ENCODE data around the gene PTMS.

PTMS gene

DNA sequence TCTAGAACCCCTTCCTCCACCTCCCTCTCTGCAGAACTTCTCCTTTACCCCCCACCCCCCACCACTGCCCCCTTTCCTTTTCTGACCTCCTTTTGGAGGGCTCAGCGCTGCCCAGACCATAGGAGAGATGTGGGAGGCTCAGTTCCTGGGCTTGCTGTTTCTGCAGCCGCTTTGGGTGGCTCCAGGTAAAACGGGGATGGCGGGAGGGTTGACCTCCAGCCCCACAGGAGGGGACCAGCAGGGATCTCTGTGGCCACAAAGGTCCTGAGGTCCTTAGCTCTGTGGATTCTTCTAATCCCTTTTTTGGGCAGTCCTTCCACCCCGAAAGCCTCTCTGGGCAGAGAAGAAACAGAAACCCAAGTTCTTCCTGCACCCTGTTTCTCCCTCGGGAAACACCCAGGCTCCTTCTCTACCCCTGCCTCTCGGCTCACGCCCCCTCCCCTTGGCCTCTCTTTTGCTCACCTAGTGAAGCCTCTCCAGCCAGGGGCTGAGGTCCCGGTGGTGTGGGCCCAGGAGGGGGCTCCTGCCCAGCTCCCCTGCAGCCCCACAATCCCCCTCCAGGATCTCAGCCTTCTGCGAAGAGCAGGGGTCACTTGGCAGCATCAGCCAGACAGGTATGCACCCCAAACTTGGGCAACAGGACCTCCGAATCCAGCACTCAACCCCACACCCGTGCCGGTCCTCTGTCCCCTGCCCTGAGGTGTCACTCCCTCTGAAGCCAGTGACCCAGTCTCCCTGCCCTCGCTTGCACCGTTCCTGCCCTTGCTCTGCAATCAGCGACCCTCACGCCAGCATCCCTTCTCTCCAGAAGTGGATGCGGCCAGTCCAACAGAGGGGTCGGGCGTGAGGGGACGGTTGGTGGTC lies 6.8 kb downstream of the PTMS start:
- no peak for DNase-seq

DNA sequence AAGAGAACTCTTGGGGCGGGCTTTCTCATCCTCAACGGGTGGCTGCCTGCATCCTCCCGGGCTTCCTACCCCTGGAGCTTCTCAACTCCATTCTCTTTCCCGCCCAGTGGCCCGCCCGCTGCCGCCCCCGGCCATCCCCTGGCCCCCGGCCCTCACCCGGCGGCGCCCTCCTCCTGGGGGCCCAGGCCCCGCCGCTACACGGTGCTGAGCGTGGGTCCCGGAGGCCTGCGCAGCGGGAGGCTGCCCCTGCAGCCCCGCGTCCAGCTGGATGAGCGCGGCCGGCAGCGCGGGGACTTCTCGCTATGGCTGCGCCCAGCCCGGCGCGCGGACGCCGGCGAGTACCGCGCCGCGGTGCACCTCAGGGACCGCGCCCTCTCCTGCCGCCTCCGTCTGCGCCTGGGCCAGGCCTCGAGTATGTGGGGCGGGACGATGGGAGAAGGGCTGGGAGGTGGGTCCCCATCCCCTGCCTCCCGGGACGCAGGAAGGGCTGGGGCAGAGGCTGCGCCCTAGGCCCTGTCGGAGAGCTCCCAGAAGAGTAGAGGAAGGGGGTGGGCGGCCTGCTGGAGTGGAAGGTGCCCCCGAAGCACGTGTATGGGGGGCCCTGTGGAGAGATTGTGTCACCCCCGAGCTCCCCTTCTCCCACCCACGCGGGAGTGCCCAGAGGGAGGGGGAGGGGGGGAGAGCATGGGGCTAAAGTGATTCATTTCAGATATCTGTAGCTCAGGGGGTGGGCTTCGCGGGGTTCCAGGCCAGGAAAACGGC lies 7.6 kb downstream of the PTMS start:
- no peak for DNase-seq

DNA sequence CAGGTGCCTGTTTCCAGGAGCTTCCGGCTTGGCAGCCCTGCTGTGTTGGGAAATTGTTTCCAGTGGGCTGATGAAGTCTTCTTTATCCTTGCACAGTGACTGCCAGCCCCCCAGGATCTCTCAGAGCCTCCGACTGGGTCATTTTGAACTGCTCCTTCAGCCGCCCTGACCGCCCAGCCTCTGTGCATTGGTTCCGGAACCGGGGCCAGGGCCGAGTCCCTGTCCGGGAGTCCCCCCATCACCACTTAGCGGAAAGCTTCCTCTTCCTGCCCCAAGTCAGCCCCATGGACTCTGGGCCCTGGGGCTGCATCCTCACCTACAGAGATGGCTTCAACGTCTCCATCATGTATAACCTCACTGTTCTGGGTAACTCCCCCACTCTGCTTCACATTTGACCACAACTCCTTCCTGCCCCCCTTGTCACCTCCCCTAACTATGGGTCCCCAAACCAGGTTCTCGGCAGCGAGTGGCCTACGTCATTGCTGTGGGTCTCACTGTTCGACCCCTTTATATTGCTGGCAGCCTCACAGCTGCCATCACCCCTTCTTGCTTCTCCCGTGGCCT lies 8.4 kb downstream of the PTMS start:
- DNase-seq, result no peak

DNA sequence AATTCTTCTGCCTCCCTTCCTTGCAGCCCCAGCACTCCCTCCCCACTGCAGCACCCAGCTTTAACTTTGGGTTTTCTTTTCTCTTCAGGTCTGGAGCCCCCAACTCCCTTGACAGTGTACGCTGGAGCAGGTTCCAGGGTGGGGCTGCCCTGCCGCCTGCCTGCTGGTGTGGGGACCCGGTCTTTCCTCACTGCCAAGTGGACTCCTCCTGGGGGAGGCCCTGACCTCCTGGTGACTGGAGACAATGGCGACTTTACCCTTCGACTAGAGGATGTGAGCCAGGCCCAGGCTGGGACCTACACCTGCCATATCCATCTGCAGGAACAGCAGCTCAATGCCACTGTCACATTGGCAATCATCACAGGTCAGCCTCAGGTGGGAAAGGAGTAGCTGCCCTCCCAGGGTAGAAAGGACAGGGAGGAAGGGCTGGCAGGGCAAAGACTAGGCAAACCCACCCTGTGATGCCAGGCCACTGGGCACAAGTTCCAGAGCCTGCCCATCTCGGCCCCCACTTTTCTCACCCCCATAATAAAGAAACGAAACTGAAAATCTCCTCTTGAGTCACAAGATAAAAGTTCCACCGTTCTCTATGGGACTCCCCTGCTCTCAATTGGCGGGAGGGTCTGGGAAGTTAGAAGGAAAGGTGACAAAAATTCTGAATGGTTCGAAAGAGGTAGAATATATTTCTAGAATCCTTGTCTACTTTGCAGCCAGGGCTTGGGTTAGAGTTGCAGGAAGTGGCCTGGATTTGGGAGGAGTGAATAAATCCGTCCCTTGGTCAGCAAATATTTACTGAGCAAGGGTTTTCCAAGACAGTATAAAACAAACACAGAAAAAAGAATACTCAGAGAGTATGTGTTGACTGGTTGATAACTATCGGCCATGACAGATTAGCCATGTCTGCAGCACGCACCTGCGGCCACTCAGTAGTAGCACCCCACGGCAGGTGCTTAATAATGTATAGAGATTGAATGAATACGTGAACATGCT lies 9.3 kb downstream of the PTMS start:
- DNase-seq, result no peak

DNA sequence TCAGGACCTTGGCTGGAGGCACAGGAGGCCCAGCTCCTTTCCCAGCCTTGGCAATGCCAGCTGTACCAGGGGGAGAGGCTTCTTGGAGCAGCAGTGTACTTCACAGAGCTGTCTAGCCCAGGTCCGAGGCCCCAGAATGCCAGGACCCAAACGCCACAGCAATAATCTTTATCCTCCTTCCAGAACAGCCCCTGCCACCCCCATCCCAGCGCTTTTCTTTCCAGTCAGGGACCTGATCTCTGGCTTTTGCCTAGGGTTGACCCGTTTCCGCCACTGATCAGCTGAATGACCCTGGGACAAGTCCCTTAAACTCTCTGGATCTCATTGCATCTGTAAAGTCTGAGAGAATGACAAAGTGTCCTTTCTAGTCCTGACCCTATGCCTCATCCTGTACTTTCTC lies 11.2 kb downstream of the PTMS start:
- no peak for DNase-seq

DNA sequence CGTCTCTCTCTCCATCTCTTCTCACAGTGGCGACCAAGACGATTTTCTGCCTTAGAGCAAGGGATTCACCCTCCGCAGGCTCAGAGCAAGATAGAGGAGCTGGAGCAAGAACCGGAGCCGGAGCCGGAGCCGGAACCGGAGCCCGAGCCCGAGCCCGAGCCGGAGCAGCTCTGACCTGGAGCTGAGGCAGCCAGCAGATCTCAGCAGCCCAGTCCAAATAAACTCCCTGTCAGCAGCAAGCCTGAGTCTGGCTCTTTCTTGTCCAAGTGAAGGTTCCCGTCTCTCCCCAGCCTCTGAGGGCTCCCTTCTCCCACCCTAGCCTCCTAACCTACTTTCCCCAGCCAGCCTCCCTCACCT lies 12.0 kb downstream of the PTMS start:
- no peak for DNase-seq

DNA sequence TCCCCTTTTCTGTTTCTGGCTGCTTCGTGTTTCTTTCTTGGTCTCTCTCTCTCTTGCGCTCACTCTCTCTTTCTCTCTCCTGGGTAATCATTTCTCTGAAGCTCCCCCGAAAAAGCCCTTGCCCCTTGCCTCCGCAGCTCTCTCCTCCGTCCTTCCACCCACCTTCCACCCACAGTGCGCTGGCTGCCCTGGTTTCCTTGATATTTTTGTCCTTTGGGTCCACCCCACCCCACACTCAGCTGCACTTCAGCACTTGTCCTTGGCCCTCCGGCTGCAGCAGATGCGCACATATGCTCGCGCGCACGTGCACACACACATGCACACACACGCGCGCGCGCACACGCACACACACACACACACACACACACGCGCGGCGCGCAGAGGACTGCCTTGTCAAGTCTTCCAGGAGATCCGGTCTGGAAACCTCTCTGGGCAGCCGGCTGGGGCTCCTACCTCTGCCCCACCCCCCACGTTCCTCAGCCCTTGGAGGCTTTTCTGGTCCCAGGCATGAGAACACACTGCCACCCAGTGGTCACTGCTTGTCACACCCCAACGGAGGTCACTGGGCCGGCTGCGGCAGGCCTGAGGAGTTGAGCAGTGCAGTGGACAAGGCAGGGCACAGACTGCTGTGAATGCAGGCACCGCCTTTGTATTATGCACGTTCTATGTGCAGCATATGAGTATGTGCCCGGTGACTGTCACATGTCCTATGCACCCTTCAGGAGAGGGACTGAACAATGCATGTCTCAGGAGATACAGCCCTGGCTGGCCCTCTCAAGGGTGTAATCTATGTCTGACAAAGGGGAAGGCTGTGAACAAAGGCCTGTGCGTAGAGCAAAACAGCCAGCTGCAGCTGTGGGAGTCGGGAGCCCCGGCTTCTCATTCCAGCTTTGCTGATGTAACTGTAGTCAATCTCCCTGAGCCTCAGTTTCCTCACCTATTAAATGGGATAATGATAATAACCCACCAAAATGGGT lies 12.7 kb downstream of the PTMS start:
- peak; percentile 86 for DNase-seq

DNA sequence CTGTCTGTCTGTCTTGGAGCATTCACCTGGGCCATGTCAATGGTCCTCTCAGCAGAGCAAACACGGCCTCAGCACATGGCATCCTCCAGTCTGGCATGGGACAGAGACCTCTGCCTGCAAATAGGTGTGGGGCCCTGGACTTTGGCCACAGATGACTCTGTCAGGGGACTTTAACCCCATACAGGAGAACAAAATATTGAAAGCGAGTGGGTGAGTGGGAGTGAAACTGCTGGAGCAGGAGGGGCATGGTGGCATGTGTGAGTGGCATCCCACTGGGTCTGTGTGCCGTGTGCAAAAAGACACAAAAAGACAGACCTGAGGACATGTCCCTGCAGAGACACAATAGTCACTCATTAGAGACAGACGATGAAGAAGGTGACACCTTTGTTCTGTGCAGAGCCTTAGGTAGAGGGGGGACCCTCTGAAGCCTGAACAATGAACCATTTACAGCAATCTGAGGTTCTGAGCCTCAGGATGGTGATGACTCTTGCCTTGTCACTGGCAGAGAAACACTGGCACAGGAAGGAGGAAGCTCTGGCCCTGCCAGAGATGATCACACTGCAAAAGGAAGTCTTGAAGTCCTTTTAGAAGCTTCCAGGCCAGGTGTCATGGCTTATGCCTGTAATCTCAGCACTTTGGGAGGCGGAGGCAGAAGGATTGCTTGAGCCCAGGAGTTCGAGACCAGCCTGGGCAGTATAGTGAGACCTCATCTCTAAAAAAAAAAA lies 13.7 kb downstream of the PTMS start:
- no peak for DNase-seq

DNA sequence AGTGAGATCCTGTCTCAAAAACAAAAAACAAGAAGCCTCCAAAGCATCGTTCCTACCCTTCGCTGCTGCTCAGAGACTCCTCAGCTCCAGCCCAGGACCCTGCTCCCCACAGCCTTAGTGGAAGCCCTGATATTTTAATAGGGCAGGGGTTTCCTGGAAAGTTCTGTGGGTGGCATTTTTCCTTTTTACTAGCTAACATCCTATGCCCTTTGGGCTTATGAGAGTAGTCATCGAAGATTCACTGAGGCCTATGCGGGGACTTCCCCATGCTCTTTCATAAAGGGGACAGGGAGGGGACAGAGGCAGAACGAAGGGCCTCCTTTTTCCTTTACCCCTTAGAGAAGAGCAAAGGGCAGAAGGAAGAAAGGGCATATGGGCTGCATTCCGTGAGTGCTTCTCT lies 14.4 kb downstream of the PTMS start:
- DNase-seq, result no peak

DNA sequence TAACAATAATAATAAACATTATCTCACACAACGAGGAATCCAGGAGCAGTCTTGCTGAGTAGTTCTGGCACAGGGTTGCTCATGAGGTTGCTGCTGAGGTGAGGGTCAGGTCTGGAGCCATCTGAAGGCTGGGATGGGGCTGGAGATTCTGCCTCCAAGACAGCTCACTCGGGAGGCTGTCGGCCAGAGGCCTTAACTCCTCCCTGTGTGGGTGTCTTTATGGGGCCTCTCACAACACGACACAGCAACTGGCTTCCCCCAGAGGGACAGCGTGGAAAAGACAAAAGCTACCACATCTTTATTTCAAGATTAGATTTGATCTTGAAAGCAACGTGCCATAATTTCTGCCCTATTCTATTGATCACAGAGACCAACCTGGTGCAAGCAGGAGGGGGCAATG lies 16.0 kb downstream of the PTMS start:
- no peak for DNase-seq

DNA sequence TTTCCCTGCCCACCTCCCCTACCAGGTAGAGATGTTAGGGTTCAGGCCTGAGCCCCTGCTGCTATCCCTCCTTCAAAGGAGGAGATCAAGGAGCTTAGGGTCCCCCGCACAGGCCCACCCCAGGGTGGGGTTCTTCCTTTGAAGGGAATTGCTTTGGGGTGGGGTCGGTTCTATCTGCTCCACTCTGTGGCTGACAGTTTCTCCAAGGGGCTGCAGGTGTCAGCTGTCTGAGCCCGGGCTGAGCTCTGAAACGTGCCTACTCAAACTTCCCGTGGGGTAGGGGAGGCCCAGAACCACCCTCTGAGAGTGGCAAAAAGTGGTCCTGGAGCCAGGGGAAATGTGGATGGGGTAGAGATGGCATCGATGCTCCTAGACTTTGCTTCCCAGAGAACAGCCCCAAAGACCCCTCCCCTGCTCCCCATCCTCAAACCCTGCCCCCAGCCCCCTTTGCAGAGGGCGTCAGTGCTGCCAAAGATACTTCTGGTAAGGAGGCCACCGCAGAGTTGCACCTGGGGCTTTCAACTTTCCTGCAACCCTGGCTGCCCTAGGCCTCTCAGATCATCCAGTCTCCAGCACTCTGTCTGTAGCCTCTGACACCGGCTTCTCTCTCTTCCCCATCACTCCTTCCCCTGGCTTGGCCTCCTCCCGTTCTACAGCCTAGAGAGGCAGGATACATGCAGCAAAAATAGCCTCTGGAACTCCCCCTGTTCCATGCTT lies 16.8 kb downstream of the PTMS start:
- no peak for DNase-seq

DNA sequence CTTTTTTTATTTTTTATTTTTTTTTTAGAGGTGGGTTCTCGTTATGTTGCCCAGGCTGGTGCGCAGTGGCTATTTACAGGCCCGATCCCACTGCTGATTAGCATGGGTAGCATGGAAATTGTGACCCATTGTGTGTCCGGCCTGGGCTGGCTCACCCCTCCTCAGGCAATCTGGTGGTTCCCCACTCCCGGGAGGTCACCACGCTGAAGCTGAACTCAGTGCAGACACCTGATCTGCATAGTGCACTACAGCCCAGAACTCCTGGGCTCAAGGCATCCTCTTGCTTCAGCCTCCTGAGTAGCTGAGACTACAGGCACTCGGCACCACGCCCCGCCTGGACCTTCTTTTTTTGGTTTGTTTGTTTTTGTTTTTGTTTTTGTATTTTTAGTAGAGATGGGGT lies 17.7 kb downstream of the PTMS start:
- DNase-seq, result no peak

DNA sequence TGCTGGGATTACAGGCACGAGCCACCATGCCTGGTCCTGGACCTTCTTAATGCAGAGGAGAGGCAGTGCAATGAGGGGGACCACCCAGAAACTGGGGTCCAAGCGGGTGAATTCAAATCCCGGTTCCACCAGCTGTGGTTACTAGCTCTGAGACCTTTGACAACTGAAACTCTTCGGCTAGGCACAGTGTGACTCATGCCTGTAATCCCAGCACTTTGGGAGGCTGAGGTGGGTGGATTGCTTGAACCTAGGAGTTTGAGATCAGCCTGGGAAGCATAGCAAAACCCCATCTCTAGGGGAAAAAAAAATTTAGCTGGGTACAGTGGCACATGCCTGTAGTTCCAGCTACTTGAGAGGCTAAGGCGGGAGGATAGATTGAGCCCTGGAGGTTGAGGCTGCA lies 18.1 kb downstream of the PTMS start:
- no peak for DNase-seq

DNA sequence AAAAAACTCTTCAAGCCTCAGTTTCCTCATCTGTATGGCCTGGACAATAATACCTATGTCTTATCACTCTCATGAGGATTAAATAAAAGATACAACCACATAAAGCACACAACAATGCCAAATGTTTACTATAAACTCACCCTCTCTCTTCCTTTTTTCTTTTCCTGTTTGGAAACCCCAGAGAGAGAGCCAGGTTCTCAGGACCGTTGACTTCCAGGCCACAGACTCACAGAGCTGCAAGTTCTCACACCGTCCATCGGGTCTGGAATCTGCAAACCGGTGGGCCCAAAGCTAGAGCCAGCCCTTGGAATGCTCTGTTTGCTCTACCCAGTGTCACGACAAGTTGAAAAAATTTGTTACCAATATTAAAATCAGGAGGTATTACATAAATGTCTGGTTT lies 18.6 kb downstream of the PTMS start:
- DNase-seq, result no peak

DNA sequence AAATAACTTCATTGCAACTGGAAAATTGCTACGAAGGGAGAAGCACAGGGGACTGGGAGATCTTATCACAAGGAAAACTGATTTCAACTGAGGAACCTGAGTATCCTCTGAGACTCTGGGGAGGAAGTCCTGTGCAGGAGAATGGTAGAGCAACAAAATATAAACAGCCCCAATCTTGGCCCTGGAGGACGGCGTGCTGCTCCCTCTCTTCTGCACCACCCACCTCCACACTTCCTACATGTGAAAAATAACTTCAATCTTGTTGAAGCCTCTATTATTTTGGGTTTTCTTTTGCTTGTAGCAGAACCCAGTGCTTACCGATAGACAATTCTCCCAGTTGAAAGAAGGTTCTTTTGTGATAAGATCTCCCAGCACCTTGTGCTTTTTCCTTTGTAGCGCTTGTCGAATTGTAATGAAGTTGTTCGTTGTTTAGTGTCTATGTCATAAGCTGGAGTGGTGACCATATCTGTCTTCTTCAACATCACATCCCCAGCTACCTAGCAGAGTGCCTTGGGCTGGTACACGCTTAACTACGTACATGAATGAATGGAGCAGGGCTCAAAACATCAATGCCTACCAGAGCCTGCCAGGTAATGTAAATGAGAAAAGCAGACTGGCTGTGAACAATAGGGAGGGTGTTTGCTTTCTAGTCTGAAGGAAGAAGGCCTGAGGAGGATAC lies 20.4 kb downstream of the PTMS start:
- no peak for DNase-seq

DNA sequence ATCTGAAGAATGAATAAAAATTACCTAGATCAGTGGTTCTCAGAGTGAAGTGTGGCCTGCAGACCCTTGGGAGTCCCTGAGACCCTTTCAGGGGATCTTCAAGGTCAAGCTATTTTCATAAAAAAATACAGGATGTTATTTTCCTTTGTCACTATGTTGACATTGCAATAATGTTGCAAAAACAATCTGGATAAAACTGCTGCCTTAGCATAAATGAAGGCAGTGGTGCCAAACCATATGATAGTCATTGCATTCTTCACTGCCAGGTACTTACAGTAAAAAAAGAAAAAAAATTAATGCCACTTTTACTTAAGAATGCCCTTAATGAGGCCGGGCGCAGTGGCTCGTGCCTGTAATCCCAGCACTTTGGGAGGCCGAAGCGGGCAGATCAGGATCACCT lies 21.1 kb downstream of the PTMS start:
- no peak for DNase-seq

DNA sequence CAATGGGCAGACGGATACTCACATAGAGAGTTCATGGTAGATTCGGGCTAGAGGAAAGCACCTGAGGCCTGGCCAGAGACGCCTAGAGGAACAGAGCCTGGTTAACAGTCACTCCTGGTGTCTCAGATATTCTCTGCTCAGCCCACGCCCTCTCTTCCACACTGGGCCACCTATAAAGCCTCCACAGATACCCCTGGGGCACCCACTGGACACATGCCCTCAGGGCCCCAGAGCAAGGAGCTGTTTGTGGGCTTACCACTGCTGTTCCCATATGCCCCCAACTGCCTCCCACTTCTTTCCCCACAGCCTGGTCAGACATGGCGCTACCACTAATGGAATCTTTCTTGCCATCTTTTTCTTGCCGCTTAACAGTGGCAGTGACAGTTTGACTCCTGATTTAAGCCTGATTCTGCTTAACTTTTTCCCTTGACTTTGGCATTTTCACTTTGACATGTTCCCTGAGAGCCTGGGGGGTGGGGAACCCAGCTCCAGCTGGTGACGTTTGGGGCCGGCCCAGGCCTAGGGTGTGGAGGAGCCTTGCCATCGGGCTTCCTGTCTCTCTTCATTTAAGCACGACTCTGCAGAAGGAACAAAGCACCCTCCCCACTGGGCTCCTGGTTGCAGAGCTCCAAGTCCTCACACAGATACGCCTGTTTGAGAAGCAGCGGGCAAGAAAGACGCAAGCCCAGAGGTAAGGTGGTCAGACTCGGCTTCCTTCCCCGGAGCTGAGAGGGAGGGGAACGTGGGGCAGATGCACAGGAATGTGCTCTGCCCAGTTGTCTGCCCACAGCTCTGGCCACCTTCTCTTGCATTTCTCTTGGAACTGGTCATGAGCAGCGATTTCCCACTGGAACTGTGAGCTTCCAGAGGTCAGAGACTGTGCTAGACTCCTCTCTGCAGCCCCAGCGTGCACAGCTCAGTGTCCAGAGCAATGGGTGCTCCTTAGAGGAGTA lies 23.1 kb downstream of the PTMS start, which contains the start of gene CD4:
TSS of gene CD4 (plus strand) at position 557 of the 953 bp plus-strand sequence. CDS start 10,611 bp downstream, outside the sequence.
- no peak for DNase-seq

DNA sequence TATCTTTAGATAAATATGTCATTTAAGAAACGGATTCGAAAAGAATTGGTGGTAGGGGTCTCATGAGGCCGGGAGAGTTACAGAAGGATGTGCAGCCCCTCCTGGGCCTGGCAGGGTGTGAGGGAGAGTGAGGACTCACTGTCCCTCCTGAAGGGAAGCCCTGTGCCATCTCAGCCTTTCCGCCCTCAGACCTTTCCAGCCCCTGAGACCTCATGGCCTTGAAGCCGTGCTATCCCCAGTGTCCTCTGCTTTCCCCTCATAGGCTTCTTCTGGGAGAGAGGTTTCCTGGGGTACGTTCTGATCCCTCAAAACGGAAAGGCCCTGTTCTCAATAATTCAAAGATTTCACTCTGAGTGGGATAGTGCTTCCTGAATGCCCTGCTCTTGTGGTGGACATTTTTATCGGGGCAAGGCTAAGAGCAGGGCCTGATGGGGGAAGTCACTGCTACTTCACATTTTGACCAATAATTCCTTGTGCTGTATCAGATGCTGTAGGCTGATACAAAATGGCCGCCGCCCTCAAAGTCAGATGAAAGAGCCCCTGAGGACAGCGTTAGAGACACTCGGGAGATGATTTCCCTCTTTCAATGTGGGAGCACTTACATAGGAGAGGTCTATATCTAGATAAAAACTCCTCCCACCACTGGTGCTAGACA lies 24.5 kb downstream of the PTMS start:
- no peak for DNase-seq
